Retinal pigment epithelial cell (primary cell): ENCODE measurements around the gene SEZ6L2.
"Not testable (repeated sequence)": the region's sequence is repeated elsewhere in the genome, so short reads cannot be mapped to it uniquely, and the experiment has no call there.

ENCODE experiments used
- DNase-seq: peaks from one replicate; pipeline ENCODE4 v3.0.0-alpha.2; 2010; ENCODE audit warnings: low read depth
- H3K4me3 ChIP-seq: 2 replicates; pipeline ENCODE4 v1.5.1; 2011; ENCODE audit warnings: mild to moderate bottlenecking, low read length, control low read depth, moderate library complexity
- CTCF ChIP-seq: conservative IDR thresholded peaks from 2 replicates; pipeline ENCODE4 v1.5.1; 2011; ENCODE audit warnings: low read depth, low read length, control low read depth, inconsistent platforms

SEZ6L2 gene

GRCh38 chr16:29899516-29900101, at the start of gene SEZ6L2:
TSS of gene SEZ6L2 (minus strand) at chr16:29899550. CDS start at chr16:29899019, 531 bp downstream.
- TF ChIP-seq CTCF = peak; percentile 48
- peak within 1 kb of the TSS; percentile 81 for H3K4me3 ChIP-seq

GRCh38 chr16:29947897-29948296, 48.5 kb upstream of the SEZ6L2 start:
- no peak for DNase-seq
- no peak for TF ChIP-seq CTCF
- H3K4me3 ChIP-seq = no peak overlapping the region

More at GRCh38 chr16:29899516-29900101, at the start of gene SEZ6L2:
- DNase-seq = peak; percentile 90

- no peak overlapping the region for H3K4me3 ChIP-seq
These were observed 44.8 kb upstream of the SEZ6L2 start for GRCh38 chr16:29943846-29944799.

GRCh38 chr16:29940656-29941055, 41.3 kb upstream of the SEZ6L2 start:
- no peak overlapping the region for H3K4me3 ChIP-seq
- no peak for TF ChIP-seq CTCF
- DNase-seq = no peak

More at GRCh38 chr16:29943846-29944799, 44.8 kb upstream of the SEZ6L2 start:
- DNase-seq = peak; percentile 96
- peak; percentile 34 for TF ChIP-seq CTCF

- DNase-seq, H3K4me3 ChIP-seq: not testable (repeated sequence)
These were observed 32.4 kb upstream of the SEZ6L2 start for GRCh38 chr16:29931750-29932149.

GRCh38 chr16:29927070-29927905, 27.9 kb upstream of the SEZ6L2 start:
- H3K4me3 ChIP-seq = peak overlapping the region; percentile 83
- no peak for DNase-seq
- TF ChIP-seq CTCF = no peak

- H3K4me3 ChIP-seq = peak overlapping the region; percentile 83
- DNase-seq = no peak
- TF ChIP-seq CTCF = no peak
These were observed 27.3 kb upstream of the SEZ6L2 start for GRCh38 chr16:29926711-29927052.
